GM06990 (cell line): ENCODE data around the gene DLG2.

Experiments used
- DNase-seq: peaks from one replicate; pipeline ENCODE4 v3.0.0-alpha.2; 2011; ENCODE audit not compliant: insufficient read length; ENCODE audit errors: extremely low read depth
- H3K27me3 ChIP-seq: replicated peaks from 2 replicates; pipeline ENCODE4 v1.6.0; 2011; ENCODE audit warnings: low read length; ENCODE audit not compliant: control insufficient read depth, insufficient read depth
- H3K36me3 ChIP-seq: 2 replicates; pipeline ENCODE4 v1.5.1; 2011; ENCODE audit warnings: low read length; ENCODE audit not compliant: control insufficient read depth, insufficient read depth
- H3K4me3 ChIP-seq: replicated peaks from 2 replicates; pipeline ENCODE4 v1.5.1; 2011; ENCODE audit warnings: low read depth, mild to moderate bottlenecking, control low read depth, low read length
- TF ChIP-seq, protein P1 (sequence below): IDR thresholded peaks from 2 replicates; pipeline ENCODE4 v1.5.1; 2011; ENCODE audit warnings: low read length, control low read depth, mild to moderate bottlenecking, inconsistent platforms; ENCODE audit not compliant: insufficient read depth, poor library complexity, severe bottlenecking

Gene DLG2

DNA sequence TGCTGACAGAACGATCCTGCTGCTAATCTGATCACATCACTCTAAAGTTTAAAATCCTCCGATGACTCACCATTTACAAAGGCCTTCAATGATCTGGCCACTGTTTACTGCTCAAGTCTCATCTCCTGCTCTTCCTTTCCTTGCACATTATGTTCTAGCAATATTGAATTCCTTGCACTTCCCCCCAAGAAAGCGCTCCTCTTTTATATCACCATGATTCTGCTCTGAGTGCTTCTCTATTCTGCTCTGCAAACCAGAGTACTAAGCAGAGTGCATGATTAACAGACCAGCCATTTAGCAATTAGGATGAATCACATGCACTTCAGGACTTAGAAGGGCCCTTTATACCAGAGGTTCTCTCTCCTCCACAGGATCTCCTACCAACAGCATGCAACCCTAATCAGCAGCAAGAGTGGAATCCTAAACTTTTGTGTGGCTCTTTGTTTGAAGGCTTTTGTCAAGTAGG is 1218.2 kb downstream of the DLG2 start:
- H3K36me3 ChIP-seq, result no peaks in the 10 kb centered on the region
- H3K27me3 ChIP-seq, result no peaks in the 10 kb centered on the region
- TF ChIP-seq, protein P1, sequence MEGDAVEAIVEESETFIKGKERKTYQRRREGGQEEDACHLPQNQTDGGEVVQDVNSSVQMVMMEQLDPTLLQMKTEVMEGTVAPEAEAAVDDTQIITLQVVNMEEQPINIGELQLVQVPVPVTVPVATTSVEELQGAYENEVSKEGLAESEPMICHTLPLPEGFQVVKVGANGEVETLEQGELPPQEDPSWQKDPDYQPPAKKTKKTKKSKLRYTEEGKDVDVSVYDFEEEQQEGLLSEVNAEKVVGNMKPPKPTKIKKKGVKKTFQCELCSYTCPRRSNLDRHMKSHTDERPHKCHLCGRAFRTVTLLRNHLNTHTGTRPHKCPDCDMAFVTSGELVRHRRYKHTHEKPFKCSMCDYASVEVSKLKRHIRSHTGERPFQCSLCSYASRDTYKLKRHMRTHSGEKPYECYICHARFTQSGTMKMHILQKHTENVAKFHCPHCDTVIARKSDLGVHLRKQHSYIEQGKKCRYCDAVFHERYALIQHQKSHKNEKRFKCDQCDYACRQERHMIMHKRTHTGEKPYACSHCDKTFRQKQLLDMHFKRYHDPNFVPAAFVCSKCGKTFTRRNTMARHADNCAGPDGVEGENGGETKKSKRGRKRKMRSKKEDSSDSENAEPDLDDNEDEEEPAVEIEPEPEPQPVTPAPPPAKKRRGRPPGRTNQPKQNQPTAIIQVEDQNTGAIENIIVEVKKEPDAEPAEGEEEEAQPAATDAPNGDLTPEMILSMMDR, result no peak
- H3K4me3 ChIP-seq, result no peak overlapping the region
- DNase-seq, result no peak

DNA sequence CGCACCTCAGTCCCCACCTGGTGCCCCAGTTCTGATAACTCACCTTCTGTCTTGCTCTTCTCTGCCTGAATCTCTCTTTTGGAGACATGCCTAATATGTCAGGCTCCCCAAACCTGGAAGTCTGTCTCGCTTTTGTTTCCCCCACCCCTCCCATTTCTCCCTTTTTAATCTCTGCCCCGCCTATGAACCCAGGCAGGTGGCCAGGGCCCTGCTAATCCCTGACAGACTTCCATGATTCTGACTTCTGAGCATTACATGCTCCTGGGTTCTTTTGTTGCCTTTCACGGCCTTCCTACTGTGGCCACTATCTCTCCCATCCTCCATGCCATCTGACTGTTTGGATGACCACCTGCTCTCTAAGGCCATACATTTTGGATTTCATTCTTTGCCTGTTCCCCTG is 1220.1 kb downstream of the DLG2 start:
- TF ChIP-seq, protein P1, result no peak
- Histone ChIP-seq H3K27me3 (no peaks in the 10 kb centered on the region), H3K4me3 (no peak overlapping the region), H3K36me3 (no peaks in the 10 kb centered on the region)
- no peak for DNase-seq

DNA sequence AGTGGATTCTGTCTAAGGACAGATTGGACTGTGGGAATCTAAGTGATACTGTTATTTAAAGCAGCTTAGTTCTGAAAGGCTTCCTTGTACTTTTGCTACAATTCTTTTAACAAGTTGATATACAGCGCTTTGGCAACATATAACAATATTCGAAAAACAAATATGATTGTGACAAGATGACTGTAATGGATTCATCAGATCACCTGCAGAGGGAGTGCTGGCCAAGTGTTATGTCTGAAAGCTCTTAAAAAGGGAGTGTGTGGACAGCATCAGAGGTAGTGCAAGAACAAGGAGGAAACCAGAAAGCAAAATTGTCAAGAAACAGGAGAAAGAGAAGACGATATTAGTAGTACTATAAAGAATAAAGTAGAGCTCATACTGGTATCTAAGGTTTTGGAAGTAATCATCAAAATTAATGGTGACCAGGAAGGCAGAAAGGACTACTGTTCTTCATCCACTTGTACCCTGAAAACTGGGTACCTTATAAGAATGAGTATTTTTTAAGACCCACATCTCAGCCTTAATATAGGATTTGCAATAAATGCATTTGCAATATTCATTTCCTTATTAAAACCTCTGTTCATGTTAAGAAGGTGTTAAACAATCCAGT is 1229.0 kb downstream of the DLG2 start:
- no peak for DNase-seq
- Histone ChIP-seq H3K27me3 (no peaks in the 10 kb centered on the region), H3K4me3 (no peak overlapping the region), H3K36me3 (no peaks in the 10 kb centered on the region)
- TF ChIP-seq, protein P1, result peak; percentile 44

DNA sequence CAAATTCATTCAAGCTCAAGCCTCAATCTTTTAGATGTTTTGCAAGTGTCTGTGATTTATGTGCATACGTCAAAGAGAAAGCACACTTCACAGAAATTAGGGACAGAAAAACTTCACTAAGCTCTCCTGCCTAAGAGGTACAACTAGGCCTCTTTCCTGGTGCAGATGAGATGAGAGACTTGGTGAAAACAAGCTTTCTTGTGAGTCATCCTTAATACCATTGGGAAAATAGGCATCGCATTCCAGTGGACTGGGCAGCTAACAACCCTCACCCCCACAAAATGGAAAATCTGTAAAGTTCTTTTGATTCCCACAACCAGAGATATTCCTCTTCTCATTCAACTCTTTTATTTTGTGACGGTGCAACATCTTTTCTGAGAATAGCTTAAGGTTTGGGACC is 1230.6 kb downstream of the DLG2 start:
- no peaks in the 10 kb centered on the region for H3K36me3 ChIP-seq
- no peak for DNase-seq
- no peaks in the 10 kb centered on the region for H3K27me3 ChIP-seq
- TF ChIP-seq, protein P1, result no peak
- no peak overlapping the region for H3K4me3 ChIP-seq

DNA sequence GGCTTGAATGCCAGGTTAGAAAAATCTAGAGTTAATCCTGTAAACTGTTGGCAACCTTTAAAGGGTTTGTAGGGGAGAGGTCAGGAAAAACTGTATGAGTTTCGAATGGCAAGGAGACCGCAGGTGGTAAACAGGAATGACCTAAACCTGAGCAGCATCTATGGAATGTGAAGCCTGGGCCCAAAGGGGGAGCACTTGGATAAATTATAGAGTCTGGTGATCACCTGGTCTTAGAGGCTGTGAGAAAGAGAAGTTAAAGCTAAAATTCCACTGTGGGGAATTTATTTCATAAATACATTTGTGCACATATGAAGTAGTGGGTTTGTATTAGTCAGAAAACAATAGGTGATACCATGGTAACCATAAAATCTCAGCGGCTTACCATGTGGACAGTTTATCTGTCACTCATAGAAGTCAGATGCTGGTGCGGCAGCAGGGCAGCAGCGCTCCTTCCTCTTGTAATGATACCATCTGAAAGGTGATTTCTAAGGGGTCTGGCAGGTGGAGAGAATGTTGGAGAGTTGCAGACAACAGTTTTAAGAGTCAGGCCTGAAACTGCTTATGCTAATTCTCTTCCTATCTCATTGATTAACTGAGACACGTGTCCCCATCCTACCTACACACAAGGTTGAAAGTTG is 1236.6 kb downstream of the DLG2 start:
- TF ChIP-seq, protein P1, result no peak
- no peaks in the 10 kb centered on the region for H3K27me3 ChIP-seq
- no peaks in the 10 kb centered on the region for H3K36me3 ChIP-seq
- no peak overlapping the region for H3K4me3 ChIP-seq
- DNase-seq, result no peak

DNA sequence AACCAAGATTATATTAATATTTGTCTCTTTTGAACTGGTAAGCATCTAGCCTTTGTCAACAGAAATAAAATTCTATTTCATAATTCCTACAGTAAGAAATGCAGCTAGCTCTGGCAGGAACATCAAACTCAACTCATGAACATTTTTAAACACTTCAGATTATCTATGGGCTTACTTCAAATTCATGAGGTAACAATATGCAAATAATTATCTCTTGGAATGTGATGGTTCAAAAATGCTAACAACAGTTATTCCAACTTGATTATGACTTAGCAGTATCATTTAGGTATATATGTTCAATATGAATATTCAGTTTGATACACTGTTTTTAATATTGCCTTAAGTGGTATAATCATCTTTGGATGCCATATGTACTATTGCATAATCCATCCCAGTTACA is 1237.4 kb downstream of the DLG2 start:
- no peaks in the 10 kb centered on the region for H3K27me3 ChIP-seq
- H3K36me3 ChIP-seq, result no peaks in the 10 kb centered on the region
- TF ChIP-seq, protein P1, result no peak
- H3K4me3 ChIP-seq, result no peak overlapping the region
- DNase-seq, result no peak
